Islet of Langerhans (tissue), 1 donor: ENCODE data around the gene OR51V1.
A peak's percentile ranks its signal among the peaks of the same experiment; 100 is the strongest.
"Not testable (repeated sequence)": the region's sequence is repeated elsewhere in the genome, so short reads cannot be mapped to it uniquely, and the experiment has no call there.

Experiments used
- FAIRE-seq: peaks from one replicate; lab custom pipeline; 2011; peaks lifted over from hg19 to GRCh38; lab: Jason Lieb, UNC

OR51V1 gene

DNA sequence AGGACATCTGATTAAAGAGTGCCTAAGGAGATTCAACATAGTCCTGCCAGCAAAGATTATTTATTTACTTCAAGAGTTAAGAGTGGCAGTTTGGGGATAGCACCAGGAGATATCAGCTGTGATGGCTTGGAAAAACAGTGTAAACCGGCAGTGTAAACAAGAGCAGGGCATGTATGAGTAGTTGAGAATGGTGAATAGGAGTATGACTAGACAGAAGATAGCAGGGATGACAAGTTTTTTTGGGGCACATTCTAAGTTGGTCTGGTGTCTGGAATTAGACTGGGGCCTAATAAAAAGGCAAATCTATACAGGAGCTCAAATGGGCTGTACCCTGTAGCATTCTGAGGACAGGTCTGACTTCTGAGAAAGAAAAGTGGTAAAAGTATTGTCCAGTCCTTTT is 39.4 kb downstream of the OR51V1 start:
- not testable (repeated sequence) for FAIRE-seq

GRCh38 chr11:5160217-5160616 is 40.3 kb downstream of the OR51V1 start:
- FAIRE-seq: not testable (repeated sequence)

DNA sequence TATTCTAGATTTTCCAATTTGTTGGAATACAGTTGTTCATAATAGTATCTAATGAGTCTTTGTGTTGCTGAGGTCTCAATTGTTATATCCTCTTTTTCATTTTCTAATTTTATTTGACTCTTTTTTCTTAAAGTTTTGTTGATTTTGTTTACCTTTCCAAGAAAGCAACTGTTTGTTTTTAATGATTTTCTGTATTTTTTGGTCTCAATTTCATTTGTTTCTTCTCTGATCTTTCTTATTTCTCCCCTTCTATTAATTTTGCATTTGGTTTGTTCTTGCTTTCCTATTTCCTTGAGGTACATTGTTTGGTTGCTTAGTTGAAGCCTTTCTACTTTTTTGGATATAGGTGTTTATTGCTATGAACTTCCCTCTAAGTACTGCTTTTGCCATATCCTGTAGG is 40.7 kb downstream of the OR51V1 start:
- peak; percentile 24 for FAIRE-seq

GRCh38 chr11:5154657-5155056 is 45.8 kb downstream of the OR51V1 start, which contains the start of gene OR52A1:
Gene OR52A1, minus strand, starts transcription at chr11:5154757. Its CDS starts 2,388 bp downstream, at chr11:5152369.
- FAIRE-seq: no peak

DNA sequence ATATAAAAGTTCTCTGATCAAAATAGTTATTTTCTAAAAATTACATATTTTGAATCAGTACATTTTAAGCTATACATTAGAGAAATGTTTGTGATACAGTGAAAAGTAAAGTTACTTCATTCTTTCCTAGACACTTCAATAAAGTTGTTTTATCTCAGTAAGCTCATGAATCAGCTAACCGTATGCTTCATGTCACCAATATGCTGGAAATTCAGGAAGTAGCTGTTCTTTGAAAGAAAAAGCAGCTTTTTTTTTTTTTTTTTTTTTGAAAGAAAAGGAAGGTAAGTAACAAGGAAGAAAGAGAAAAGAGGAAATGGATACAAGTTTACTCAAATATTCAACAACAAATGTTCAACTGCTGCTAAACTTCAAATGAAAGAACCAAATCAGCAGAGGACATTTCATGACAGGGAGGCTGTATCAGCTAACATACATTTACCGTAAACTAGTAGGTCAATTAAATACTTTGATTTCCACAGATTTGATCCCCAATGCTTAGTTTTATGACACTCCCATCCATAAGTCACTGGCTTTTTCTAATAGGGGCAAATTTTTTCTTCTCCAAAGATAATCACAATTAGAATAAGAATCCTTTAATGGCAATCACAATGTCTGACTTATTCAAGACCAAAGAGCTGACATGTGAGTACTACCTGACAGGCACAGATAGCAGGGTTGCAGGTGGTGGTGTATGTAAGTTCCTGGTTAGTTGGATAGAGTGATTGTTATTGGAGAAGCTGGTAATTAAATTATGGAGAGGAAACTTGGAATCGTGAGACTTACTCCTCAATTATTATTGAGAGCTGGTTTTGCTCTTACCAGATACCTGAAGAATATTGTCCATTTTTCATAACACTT is 46.7 kb downstream of the OR51V1 start:
- FAIRE-seq: no peak

GRCh38 chr11:5151713-5152153 is 48.7 kb downstream of the OR51V1 start:
- FAIRE-seq: no peak
